ENCODE results near the gene WAPL.

DNA sequence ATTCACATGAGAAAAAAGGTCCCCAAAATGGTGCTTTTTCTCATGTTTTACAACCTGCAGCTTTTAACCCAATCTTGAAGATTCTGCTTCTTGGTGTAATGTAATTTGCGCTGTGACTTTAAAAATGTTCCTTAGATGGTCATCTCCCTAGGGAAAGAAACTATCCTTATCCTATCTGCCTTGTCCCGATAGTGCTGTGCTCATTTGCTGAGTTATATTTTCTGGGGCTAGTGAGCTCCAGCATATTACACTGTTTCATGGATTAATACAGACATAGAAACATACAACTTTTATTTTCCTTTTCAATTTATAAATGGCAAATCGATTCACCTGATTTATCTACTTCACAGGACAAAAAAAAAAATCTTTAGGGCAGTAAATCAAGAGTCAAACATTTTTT lies 2.8 kb downstream of the WAPL start:
- TF ChIP-seq, protein P1, sequence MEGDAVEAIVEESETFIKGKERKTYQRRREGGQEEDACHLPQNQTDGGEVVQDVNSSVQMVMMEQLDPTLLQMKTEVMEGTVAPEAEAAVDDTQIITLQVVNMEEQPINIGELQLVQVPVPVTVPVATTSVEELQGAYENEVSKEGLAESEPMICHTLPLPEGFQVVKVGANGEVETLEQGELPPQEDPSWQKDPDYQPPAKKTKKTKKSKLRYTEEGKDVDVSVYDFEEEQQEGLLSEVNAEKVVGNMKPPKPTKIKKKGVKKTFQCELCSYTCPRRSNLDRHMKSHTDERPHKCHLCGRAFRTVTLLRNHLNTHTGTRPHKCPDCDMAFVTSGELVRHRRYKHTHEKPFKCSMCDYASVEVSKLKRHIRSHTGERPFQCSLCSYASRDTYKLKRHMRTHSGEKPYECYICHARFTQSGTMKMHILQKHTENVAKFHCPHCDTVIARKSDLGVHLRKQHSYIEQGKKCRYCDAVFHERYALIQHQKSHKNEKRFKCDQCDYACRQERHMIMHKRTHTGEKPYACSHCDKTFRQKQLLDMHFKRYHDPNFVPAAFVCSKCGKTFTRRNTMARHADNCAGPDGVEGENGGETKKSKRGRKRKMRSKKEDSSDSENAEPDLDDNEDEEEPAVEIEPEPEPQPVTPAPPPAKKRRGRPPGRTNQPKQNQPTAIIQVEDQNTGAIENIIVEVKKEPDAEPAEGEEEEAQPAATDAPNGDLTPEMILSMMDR (optimal IDR thresholded peaks at IDR 0.05 in 1 of 3, IDR thresholded peaks at IDR 0.05 in 1 of 3, conservative IDR thresholded peaks at IDR 0.05 in 1 of 3; ENCODE audit: extremely low read depth in 1 of 3, insufficient read depth in 2 of 3, low read length in 3 of 3): no peak
- TF ChIP-seq EZH2 (IDR thresholded peaks at IDR 0.05; ENCODE audit: low read length): no peak

Measured in keratinocyte (primary cell).